GM23248 (cell line): ENCODE results near the gene HOXB6.

ENCODE experiments used
- EZH2 ChIP-seq: fragments of 200-600 bp; sonication (generic); IDR thresholded peaks from 2 replicates; pipeline ENCODE4 v1.6.1; 2018; ENCODE audit warnings: antibody characterized with exemption, mild to moderate bottlenecking; ENCODE audit not compliant: insufficient read depth, poor library complexity, severe bottlenecking
- EZH2phosphoT487 ChIP-seq: fragments of 200-600 bp; sonication (generic); IDR thresholded peaks from 2 replicates; pipeline ENCODE4 v1.6.1; 2018; ENCODE audit warnings: antibody characterized with exemption, moderate library complexity, mild to moderate bottlenecking, low read depth; ENCODE audit not compliant: insufficient read depth

- TF ChIP-seq EZH2, result no peak
- TF ChIP-seq EZH2phosphoT487, result no peak
Observed at GRCh38 chr17:48546137-48546923, 58.5 kb downstream of the HOXB6 start.
